H1 (cell line): ENCODE results near the gene SPG11. TPM values are rescaled to one million over a fixed set of nuclear protein-coding genes. Genes with fewer than 3 reads are reported as not detected.

Experiments used
- CTCF ChIA-PET: fragments of 300-600 bp; sonication (Branson Sonifier 250); formaldehyde crosslinking; loops from one replicate; lab custom pipeline; 2021; ENCODE audit not compliant: partially characterized antibody; lab: Charles Lee
- POLR2A ChIA-PET: fragments of 300-600 bp; sonication (Branson Sonifier 250); formaldehyde crosslinking; loops from one replicate; lab custom pipeline; 2021; ENCODE audit warnings: inconsistent platforms; ENCODE audit not compliant: partially characterized antibody; lab: Charles Lee
- DNase-seq, 2 experiments: peaks; one replicate each; pipeline versions ENCODE4 v3.0.0 to v3.0.0-alpha.2; 2010 to 2022; ENCODE audit warnings: low spot score in 2 of 2, low read depth in 1 of 2, mixed read lengths in 1 of 2
- FAIRE-seq: peaks from 2 replicates; lab custom pipeline; 2011; peaks lifted over from hg19 to GRCh38; lab: Jason Lieb, UNC
- H2AFZ ChIP-seq: 2 replicates; pipeline ENCODE4 v1.8.1; 2012; ENCODE audit warnings: low read length, inconsistent platforms
- H2AK5ac ChIP-seq: 2 replicates; pipeline ENCODE4 v1.6.1; 2013; ENCODE audit warnings: low read depth, low read length
- H2BK120ac ChIP-seq: replicated peaks from 2 replicates; pipeline ENCODE3; 2013; ENCODE audit warnings: low read depth, low read length, inconsistent platforms
- H2BK12ac ChIP-seq: 2 replicates; pipeline ENCODE4 v1.6.1; 2013; ENCODE audit warnings: low read depth, low read length
- H2BK15ac ChIP-seq: 2 replicates; pipeline ENCODE4 v1.6.1; 2013; ENCODE audit warnings: low read length
- H2BK20ac ChIP-seq: 2 replicates; pipeline ENCODE4 v1.6.1; 2013; ENCODE audit warnings: low read length
- H2BK5ac ChIP-seq: 2 replicates; pipeline ENCODE4 v1.6.1; 2013; ENCODE audit warnings: low read depth, low read length
- H3K14ac ChIP-seq: 2 replicates; pipeline ENCODE4 v1.6.1; 2013; ENCODE audit warnings: inconsistent platforms; ENCODE audit not compliant: insufficient read length
- H3K18ac ChIP-seq: 2 replicates; pipeline ENCODE4 v1.6.1; 2013; ENCODE audit warnings: low read length; ENCODE audit errors: extremely low read depth
- H3K23ac ChIP-seq: 2 replicates; pipeline ENCODE4 v1.6.1; 2013; ENCODE audit warnings: inconsistent platforms; ENCODE audit not compliant: insufficient read length
- H3K23me2 ChIP-seq: 2 replicates; pipeline ENCODE4 v1.6.1; 2013; ENCODE audit warnings: low read depth, low read length
- H3K27ac ChIP-seq: 2 replicates; pipeline ENCODE4 v1.6.1; 2011; ENCODE audit warnings: low read depth, low read length, inconsistent platforms
- H3K27me3 ChIP-seq, 4 experiments: replicated peaks in 1 of 4; 1 replicate in 1 of 4; 2 replicates in 3 of 4; pipeline versions ENCODE4 v1.6.1 to v1.8.1; 2011 to 2013; ENCODE audit warnings: low read length in 3 of 4, mild to moderate bottlenecking in 3 of 4, inconsistent platforms in 2 of 4, mixed read lengths in 2 of 4, moderate library complexity in 1 of 4; ENCODE audit not compliant: control insufficient read depth in 3 of 4, insufficient read depth in 3 of 4; ENCODE audit errors: extremely low read depth in 1 of 4
- H3K36me3 ChIP-seq, 4 experiments: 2 replicates each; pipeline versions ENCODE4 v1.6.1 to v1.8.1; 2011 to 2013; ENCODE audit warnings: mild to moderate bottlenecking in 4 of 4, low read length in 3 of 4, moderate library complexity in 2 of 4, control low read depth in 1 of 4, inconsistent platforms in 1 of 4; ENCODE audit not compliant: insufficient read depth in 4 of 4, control insufficient read depth in 2 of 4
- H3K4ac ChIP-seq: replicated peaks from 2 replicates; pipeline ENCODE3; 2013; ENCODE audit warnings: low read length, low read depth, mixed read lengths, inconsistent platforms; ENCODE audit not compliant: insufficient read length
- H3K4me1 ChIP-seq, 4 experiments: replicated peaks in 1 of 4; 1 replicate in 1 of 4; 2 replicates in 3 of 4; pipeline versions ENCODE4 v1.6.1 to v1.8.1; 2011 to 2013; ENCODE audit warnings: low read length in 3 of 4, inconsistent platforms in 2 of 4, mixed read lengths in 1 of 4; ENCODE audit not compliant: insufficient read depth in 4 of 4, control insufficient read depth in 3 of 4
- H3K4me2 ChIP-seq, 2 experiments: 2 replicates each; pipeline versions ENCODE4 v1.6.1 to v1.8.1; 2011 to 2013; ENCODE audit warnings: low read depth in 2 of 2, low read length in 2 of 2, control low read depth in 1 of 2, inconsistent platforms in 1 of 2, mild to moderate bottlenecking in 1 of 2; ENCODE audit not compliant: insufficient read depth in 1 of 2
- H3K4me3 ChIP-seq, 4 experiments: fragments of 200-600, 300-600 bp in 1 of 4; sonication (generic), shearing (Covaris generic), sonication (Bioruptor Twin) in 1 of 4; 2 replicates each; pipeline versions ENCODE4 v1.5.1 to v1.8.1; 2011 to 2016; ENCODE audit warnings: low read length in 4 of 4, low read depth in 3 of 4, control low read depth in 2 of 4, inconsistent platforms in 2 of 4, mild to moderate bottlenecking in 2 of 4, mixed read lengths in 1 of 4, moderate library complexity in 1 of 4; ENCODE audit not compliant: insufficient read depth in 2 of 4; ENCODE audit errors: extremely low read depth in 1 of 4
- H3K56ac ChIP-seq: replicated peaks from 2 replicates; pipeline ENCODE3; 2013; ENCODE audit warnings: low read depth, mild to moderate bottlenecking, mixed read lengths, low read length, inconsistent platforms; ENCODE audit not compliant: insufficient read length
- H3K79me1 ChIP-seq: 2 replicates; pipeline ENCODE4 v1.6.1; 2013; ENCODE audit warnings: low read depth, low read length, control low read depth
- H3K79me2 ChIP-seq, 2 experiments: 2 replicates each; pipeline versions ENCODE4 v1.6.1 to v1.8.1; 2012 to 2013; ENCODE audit warnings: low read length in 2 of 2, mild to moderate bottlenecking in 2 of 2, inconsistent platforms in 1 of 2; ENCODE audit not compliant: insufficient read depth in 2 of 2, control insufficient read depth in 1 of 2
- H3K9ac ChIP-seq, 4 experiments: replicated peaks in 1 of 4; 1 replicate in 1 of 4; 2 replicates in 3 of 4; pipeline versions ENCODE4 v1.6.1 to v1.8.1; 2011 to 2013; ENCODE audit warnings: low read depth in 3 of 4, low read length in 3 of 4, control low read depth in 2 of 4, mild to moderate bottlenecking in 2 of 4, moderate library complexity in 2 of 4, inconsistent platforms in 1 of 4; ENCODE audit errors: extremely low read depth in 1 of 4
- H3K9me3 ChIP-seq, 2 experiments: 2 replicates each; pipeline versions ENCODE4 v1.6.1 to v1.8.1; 2012 to 2013; ENCODE audit warnings: mild to moderate bottlenecking in 2 of 2, moderate library complexity in 2 of 2, control low read depth in 1 of 2, inconsistent platforms in 1 of 2, low read depth in 1 of 2, low read length in 1 of 2, mixed read lengths in 1 of 2; ENCODE audit not compliant: insufficient read depth in 2 of 2
- H4K20me1 ChIP-seq, 2 experiments: replicated peaks in 1 of 2; 2 replicates each; pipeline versions ENCODE3 to v1.8.1; 2011 to 2013; ENCODE audit warnings: inconsistent platforms in 2 of 2, low read length in 2 of 2, mild to moderate bottlenecking in 1 of 2; ENCODE audit not compliant: insufficient read depth in 2 of 2, control insufficient read depth in 1 of 2
- H4K5ac ChIP-seq: 2 replicates; pipeline ENCODE4 v1.6.1; 2013; ENCODE audit warnings: low read length, low read depth, mixed read lengths, inconsistent platforms; ENCODE audit not compliant: insufficient read length
- H4K8ac ChIP-seq: 2 replicates; pipeline ENCODE4 v1.8.0; 2013; ENCODE audit warnings: mild to moderate bottlenecking, moderate library complexity, low read length, inconsistent platforms; ENCODE audit not compliant: insufficient read depth; ENCODE audit errors: extremely low read depth
- H4K91ac ChIP-seq: replicated peaks from 2 replicates; pipeline ENCODE3; 2013; ENCODE audit warnings: low read length, mixed read lengths, inconsistent platforms; ENCODE audit not compliant: insufficient read length
- ASH2L ChIP-seq: fragments of 200-600, 300-600 bp; sonication (generic); IDR thresholded peaks from one replicate; pipeline ENCODE4 v1.7.1; 2017; ENCODE audit warnings: low read length
- BRCA1 ChIP-seq: IDR thresholded peaks from 2 replicates; pipeline ENCODE4 v1.6.1; 2012; ENCODE audit warnings: low read depth, low read length, improper control_type of control experiment
- JUN ChIP-seq: IDR thresholded peaks from 2 replicates; pipeline ENCODE4 v1.6.1; 2011; ENCODE audit warnings: low read depth, mild to moderate bottlenecking, improper control_type of control experiment, low read length
- KDM4A ChIP-seq: IDR thresholded peaks from one replicate; pipeline ENCODE4 v1.7.1; 2012; ENCODE audit warnings: low read depth, mild to moderate bottlenecking, moderate library complexity, low read length, inconsistent platforms; ENCODE audit not compliant: severe bottlenecking
- MAX ChIP-seq: IDR thresholded peaks from 2 replicates; pipeline ENCODE4 v1.6.1; 2012; ENCODE audit warnings: inconsistent platforms
- POLR2AphosphoS5 ChIP-seq: IDR thresholded peaks from 2 replicates; pipeline ENCODE4 v1.6.1; 2011; ENCODE audit warnings: low read depth, low read length
- POU5F1 ChIP-seq: IDR thresholded peaks from 2 replicates; pipeline ENCODE4 v1.6.1; 2011; ENCODE audit warnings: low read depth, mild to moderate bottlenecking, low read length, moderate library complexity
- SP1 ChIP-seq: IDR thresholded peaks from 2 replicates; pipeline ENCODE4 v1.6.1; 2011; ENCODE audit warnings: low read depth, low read length
- polyA plus RNA-seq, 7 experiments: library from polyadenylated mRNA; depleted of rRNA in 3 of 7; stranded (reverse) in 5 of 7; unstranded in 2 of 7; fragments of >200 nt in 5 of 7; fragments of 200-250 nt in 2 of 7; gene quantifications; 1 replicate in 5 of 7; 2 replicates in 1 of 7; 4 replicates in 1 of 7; pipeline versions ENCODE4 v1.2.1 to v1.2.3, GENCODE V29; 2011 to 2013; ENCODE audit warnings: missing spikeins in 2 of 7, mixed read lengths in 2 of 7
- total RNA-seq: library from RNA; stranded (reverse); fragmentation: NEBNext Ultra II Directional; extraction: Animal tissue kit (Norgen Biotek cat#: 25700); gene quantifications from 2 replicates; pipeline ENCODE4 v1.2.1, GENCODE V29; 2021

The SPG11 gene
- total and polyA plus RNA-seq, 2 of the 8 experiments (the other 6 are each of a cell fraction or from before 2014, with no cell fraction given) = 37.1 to 38.6 TPM

GRCh38 chr15:44516436-44516835, 147.0 kb downstream of the SPG11 start:
- Histone ChIP-seq H2AK5ac (no peak overlapping the region), H3K9me3 (no peaks in the 10 kb centered on the region), H3K9ac (no peak overlapping the region), H3K23ac (no peak overlapping the region), H2BK20ac (no peak overlapping the region), H2AFZ (no peak overlapping the region), H3K18ac (no peak overlapping the region), H4K91ac (no peak overlapping the region), H2BK15ac (no peak overlapping the region), H3K79me1 (no peaks in the 10 kb centered on the region), H3K56ac (no peak overlapping the region), H3K27me3 (no peaks in the 10 kb centered on the region), H3K23me2 (no peaks in the 10 kb centered on the region), H3K4me2 (no peak overlapping the region), H4K8ac (no peak overlapping the region), H3K27ac (no peak overlapping the region), H3K4me1 (no peaks in the 10 kb centered on the region), H3K36me3 (peaks cover 0 to 43% (median 7%) of the 10 kb centered on the region in 4 experiments; a peak in 5 of 8 replicates), H4K5ac (no peak overlapping the region), H3K79me2 (no peaks in the 10 kb centered on the region), H2BK12ac (no peak overlapping the region), H2BK120ac (no peak overlapping the region), H4K20me1 (no peaks in the 10 kb centered on the region), H3K4ac (no peak overlapping the region), H2BK5ac (no peak overlapping the region), H3K14ac (no peak overlapping the region), H3K4me3 (no peak overlapping the region)
- ChIA-PET CTCF (interaction anchor here (1.5 kb wide), 1 partner anchor 16 kb away, joined by 4 read pairs; no protein-coding TSS in a partner anchor), POLR2A (no interaction called here)
- no peak for DNase-seq
- no peak for FAIRE-seq
- TF ChIP-seq KDM4A (no peak), ASH2L (no peak), MAX (no peak), SP1 (no peak), JUN (no peak), POU5F1 (no peak), BRCA1 (no peak), POLR2AphosphoS5 (no peak)
